NK-92 treated with Interleukin-12 subunit alpha and Interleukin-12 subunit beta, amount 100 ng/mL, for 24 hours (cell line): ENCODE data around the gene PLXDC1.
"Not testable (repeated sequence)": the region's sequence is repeated elsewhere in the genome, so short reads cannot be mapped to it uniquely, and the experiment has no call there.

Experiments
- DNase-seq: peaks from one replicate; lab custom pipeline; 2025; lab: John Stamatoyannopoulos, UW

The PLXDC1 gene

GRCh38 chr17:39125143-39125875, 26.1 kb downstream of the PLXDC1 start:
- DNase-seq: no peak

- no peak for DNase-seq
These were observed 27.8 kb downstream of the PLXDC1 start for GRCh38 chr17:39123627-39124026.

DNA sequence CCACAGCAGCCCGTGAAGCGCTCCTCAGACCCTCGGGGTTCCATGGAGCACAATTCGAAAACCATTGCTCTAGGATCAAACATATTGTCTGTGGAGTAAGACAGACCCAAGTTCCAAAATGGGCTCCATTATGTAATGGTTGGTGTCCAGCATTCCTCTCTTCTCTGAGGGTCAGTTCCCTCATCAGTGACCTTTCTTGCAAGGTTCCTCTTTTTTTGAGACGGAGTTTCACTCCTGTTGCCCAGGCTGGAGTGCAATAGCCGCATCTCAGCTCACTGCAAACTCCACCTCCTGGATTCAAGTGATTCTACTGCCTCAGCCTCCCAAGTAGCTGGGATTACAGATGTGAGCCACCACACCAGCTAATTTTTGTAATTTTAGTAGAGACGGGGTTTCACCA, 28.4 kb downstream of the PLXDC1 start:
- DNase-seq: no peak

GRCh38 chr17:39121919-39122318, 29.5 kb downstream of the PLXDC1 start:
- DNase-seq: not testable (repeated sequence)

DNA sequence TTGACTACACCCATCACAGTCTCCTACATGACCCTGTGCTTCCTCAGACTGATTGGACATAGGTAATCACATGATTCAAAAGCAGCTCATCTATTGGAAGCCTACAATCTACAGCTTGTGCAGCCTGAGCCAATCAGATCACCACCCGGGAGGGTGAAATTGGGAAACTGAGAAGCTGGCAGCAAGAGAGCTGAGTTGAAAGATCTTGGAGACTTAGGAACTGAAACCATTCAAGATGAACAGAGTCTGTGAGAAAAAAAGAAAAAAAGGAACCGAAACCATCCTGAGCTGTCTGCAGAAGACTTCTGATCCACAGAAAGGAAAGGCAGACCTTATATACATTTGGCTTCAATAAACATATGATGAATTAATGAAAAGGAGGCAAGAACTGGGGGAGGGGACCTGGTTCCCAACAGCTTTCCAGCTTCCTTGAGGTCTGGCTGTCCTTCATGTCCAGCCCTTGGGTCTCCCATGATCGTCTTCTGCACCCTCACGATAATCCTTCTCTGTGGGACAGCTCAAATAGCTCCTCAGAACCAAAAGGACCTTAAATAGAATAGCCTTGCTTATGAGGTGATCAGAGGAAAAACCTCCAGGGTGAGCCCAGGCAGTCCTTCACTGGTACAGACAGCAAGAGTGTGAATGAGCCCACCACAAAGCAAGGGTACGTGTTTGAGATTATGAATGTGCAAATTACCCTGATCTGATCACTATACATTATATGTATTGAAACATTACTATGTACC, 32.6 kb downstream of the PLXDC1 start:
- DNase-seq: no peak

- DNase-seq: no peak
These were observed 35.2 kb downstream of the PLXDC1 start for GRCh38 chr17:39116224-39116623.

DNA sequence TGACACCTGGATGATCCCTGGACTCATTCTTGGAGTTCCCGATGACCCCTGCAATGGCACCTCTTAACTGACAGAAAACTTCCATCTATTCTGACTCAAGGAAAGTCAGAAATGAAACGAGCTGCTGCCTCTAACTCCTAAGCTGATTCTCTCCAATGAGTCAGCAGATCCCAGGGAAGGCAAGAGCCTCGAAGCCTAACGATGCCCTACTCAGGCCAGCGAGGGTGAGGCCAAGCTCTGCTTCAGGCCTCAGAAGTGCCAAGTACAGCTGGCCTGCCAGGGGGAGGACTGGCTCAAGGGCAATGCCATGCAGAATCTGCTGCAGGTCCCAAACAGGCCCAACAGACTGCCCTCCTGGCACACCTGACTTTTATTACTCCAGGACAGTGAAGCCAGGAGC, 36.3 kb downstream of the PLXDC1 start:
- DNase-seq: no peak

- DNase-seq: no peak
These were observed 36.7 kb downstream of the PLXDC1 start for GRCh38 chr17:39114723-39115122.

- DNase-seq: no peak
These were observed 37.6 kb downstream of the PLXDC1 start for GRCh38 chr17:39113871-39114270.

GRCh38 chr17:39110435-39111136, 40.9 kb downstream of the PLXDC1 start:
- no peak for DNase-seq

GRCh38 chr17:39108461-39109375, 42.7 kb downstream of the PLXDC1 start:
- DNase-seq: no peak

GRCh38 chr17:39107973-39108372, 43.5 kb downstream of the PLXDC1 start:
- DNase-seq: no peak

- no peak for DNase-seq
These were observed 44.3 kb downstream of the PLXDC1 start for GRCh38 chr17:39107155-39107554.

DNA sequence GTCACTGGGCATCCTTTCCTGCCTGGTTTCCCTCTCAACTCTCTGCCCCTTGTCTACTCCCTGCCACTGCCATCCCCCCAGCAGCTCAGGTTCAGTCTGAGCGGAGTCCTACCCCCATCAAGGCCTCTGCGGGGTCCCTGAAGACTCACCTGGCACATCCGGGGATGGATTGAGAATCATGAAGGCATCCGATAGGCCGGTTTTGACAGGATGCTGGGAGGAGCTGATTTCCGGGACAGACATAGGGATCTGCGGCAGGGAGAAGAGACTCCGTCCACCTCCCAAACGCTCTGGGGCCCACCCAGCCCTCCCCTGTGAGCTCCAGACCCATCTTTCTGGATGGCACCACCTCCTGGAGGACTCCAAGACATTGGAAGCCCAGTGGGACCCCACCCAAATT, 45.7 kb downstream of the PLXDC1 start:
- DNase-seq: no peak

- no peak for DNase-seq
These were observed 46.8 kb downstream of the PLXDC1 start for GRCh38 chr17:39104657-39105056.

DNA sequence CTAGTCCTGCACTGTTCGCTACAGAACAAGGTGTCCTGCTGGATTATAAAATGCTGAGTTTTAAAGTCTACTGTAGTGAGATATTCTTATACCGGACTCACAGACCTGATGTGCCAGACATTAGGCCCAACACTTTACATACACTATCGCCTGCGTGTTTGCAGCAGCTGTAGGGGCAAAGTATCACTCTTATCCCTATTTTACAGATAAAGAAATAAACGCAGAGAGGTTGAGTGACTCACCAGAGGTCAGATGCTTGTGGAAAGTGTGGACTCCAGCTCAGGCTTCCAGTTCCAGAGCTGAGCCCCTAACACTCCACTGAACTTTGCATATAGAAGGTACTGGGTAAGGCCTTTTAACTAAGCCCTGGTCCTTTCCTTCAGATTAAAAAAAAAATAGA, 47.4 kb downstream of the PLXDC1 start:
- no peak for DNase-seq

- no peak for DNase-seq
These were observed 50.3 kb downstream of the PLXDC1 start for GRCh38 chr17:39101091-39101490.

- DNase-seq: no peak
These were observed 50.9 kb downstream of the PLXDC1 start for GRCh38 chr17:39100530-39100929.

DNA sequence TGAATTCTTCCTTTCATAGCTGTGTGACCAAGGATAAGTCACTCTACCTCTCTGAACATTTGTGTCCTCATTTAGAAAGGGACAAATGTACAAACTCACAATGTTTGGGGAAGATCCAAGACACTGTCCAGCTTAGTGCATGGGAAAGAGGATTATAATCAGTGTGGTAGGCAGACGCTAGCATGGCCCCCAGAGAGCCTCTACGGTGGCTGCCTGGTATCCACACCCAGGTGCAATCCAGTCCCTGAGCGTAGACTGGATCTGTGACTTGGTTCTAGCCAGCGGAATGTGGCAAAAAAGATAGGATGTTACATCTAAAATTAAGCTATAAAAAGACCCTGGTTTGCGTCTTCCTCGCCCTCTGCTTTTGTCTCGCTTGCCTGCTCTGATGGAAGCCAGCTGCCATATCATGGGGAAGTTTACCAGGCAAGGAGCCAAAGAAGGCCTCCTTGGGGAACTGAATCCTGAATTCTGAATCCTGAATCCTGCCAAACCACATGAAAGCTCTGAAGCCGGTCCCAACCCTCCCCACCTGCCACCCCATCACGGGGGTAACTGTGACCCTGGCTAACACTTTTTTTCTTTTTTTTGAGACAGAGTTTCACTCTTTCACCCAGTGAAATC, 51.7 kb downstream of the PLXDC1 start:
- DNase-seq: no peak

DNA sequence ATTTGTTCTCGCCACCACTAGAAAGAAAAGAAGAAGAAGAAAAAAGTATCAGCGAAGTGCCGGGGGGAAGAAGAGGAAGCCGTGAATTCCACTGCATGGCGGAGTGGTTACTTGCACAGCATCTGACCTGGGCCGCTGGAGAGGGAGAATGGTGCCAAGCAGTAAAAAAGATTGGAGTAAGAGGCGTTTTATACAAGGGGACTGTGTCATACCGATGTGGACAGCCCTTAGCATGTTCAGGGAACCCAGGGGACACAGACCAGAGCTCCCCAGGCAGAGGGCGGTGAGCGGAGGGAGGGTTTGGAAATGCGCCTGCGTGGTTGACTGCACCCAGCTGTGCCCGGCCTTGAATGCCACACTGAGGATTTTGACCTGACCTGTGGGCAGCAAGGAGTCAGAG, 52.8 kb downstream of the PLXDC1 start:
- DNase-seq: no peak

GRCh38 chr17:39097537-39097936, 53.9 kb downstream of the PLXDC1 start:
- DNase-seq: no peak

- DNase-seq: no peak
These were observed 54.3 kb downstream of the PLXDC1 start for GRCh38 chr17:39097150-39097519.
